Measurements from ENCODE around the gene CELA2A.
"Not testable (repeated sequence)": the region's sequence is repeated elsewhere in the genome, so short reads cannot be mapped to it uniquely, and the experiment has no call there.

The CELA2A gene

DNA sequence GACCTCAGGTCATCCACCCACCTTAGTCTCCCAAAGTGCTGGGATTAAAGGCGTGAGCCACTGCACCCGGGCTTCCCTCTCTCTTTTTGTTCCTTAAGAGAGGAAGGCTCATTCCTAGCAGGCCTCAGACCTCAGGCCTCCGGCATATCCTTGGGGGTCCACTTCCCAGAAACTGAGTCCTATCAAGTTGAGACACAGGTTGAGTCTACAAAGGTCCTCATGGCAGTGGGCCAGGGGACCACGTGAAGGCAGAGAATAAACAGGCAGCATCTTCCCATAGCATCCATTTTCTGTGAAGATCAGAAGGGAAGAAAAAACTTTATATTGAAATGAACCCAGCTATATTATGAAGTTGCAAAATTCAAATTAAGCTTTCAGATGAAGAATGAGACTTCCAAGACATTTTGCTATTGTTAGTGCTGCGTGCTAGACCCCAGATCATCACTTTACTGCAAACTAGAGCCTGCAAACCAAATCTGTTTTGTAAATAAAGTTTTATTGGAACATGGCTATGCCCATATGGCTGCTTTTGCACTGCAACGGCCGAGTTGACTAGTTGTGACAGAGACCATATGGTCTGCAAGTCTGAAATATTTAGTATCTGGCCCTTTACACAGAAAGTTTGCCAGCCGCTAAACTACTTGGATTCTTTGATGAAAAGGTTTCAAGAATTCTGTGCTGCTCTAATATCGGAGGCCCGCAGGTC lies 3.5 kb upstream of the CELA2A start:
- Histone ChIP-seq H3K9ac (ENCODE audit: low read depth in 1 of 2, low read length in 2 of 2) (no peak overlapping the region), H3K4me1 (ENCODE audit: control insufficient read depth in 1 of 2, insufficient read depth in 2 of 2, low read length in 2 of 2) (no peaks in the 10 kb centered on the region), H3K4me3 (ENCODE audit: low read depth in 1 of 2, low read length in 2 of 2) (no peak overlapping the region), H3K27ac (ENCODE audit: low read depth, low read length) (no peak overlapping the region), H3K36me3 (ENCODE audit: control insufficient read depth in 1 of 2, insufficient read depth in 2 of 2, low read length in 2 of 2) (no peaks in the 10 kb centered on the region), H3K9me3 (ENCODE audit: control insufficient read depth in 1 of 2, low read length in 2 of 2) (no peaks in the 10 kb centered on the region), H3K27me3 (ENCODE audit: control insufficient read depth in 1 of 2, insufficient read depth in 2 of 2, low read length in 2 of 2) (no peaks in the 10 kb centered on the region)

DNA sequence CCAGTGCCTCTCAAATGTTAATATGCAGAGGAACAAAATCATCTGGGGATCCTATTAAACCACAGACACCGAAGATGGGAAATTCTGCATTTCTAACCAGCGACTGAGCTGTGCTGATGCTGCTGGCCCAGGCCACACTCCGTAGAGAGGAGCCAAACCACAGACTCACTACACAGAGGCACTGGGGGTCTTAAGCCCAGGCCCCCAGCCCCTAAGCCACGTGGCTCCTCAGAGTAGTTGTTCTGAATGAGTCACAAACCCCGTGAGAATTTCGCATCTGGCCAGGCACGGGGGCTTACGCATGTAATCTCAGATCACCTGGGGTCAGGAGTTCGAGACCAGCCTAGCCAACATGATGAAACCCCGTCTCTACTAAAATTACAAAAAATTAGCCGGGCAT lies 2.8 kb upstream of the CELA2A start:
- Histone ChIP-seq H3K4me1 (ENCODE audit: control insufficient read depth in 1 of 2, insufficient read depth in 2 of 2, low read length in 2 of 2) (no peaks in the 10 kb centered on the region), H3K9ac (ENCODE audit: low read depth in 1 of 2, low read length in 2 of 2) (no peak overlapping the region), H3K4me3 (ENCODE audit: low read depth in 1 of 2, low read length in 2 of 2) (no peak overlapping the region), H3K27ac (ENCODE audit: low read depth, low read length) (no peak overlapping the region), H3K9me3 (ENCODE audit: control insufficient read depth in 1 of 2, low read length in 2 of 2) (no peaks in the 10 kb centered on the region), H3K36me3 (ENCODE audit: control insufficient read depth in 1 of 2, insufficient read depth in 2 of 2, low read length in 2 of 2) (no peaks in the 10 kb centered on the region), H3K27me3 (ENCODE audit: control insufficient read depth in 1 of 2, insufficient read depth in 2 of 2, low read length in 2 of 2) (no peaks in the 10 kb centered on the region)

DNA sequence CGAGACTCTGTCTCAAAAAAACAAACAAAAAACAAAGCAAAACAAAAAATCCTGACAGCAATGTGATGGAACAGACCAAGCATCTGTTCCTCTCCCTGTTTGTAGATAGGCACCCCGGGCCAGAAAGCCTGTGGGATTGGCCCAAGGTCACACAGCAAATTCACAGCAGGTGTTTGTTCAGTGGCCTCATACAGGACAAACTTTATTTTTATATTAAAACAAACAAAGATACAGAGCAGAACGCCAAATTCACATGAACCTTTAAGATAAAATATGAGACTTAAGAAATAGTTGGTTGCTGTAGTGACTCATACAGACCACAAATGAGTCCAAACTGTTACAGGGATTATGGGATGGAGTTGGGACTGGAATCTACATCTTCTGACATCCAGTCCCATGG lies 2.3 kb upstream of the CELA2A start:
- Histone ChIP-seq H3K9me3 (ENCODE audit: control insufficient read depth in 1 of 2, low read length in 2 of 2) (no peaks in the 10 kb centered on the region), H3K27me3 (ENCODE audit: control insufficient read depth in 1 of 2, insufficient read depth in 2 of 2, low read length in 2 of 2) (no peaks in the 10 kb centered on the region), H3K4me1 (ENCODE audit: control insufficient read depth in 1 of 2, insufficient read depth in 2 of 2, low read length in 2 of 2) (no peaks in the 10 kb centered on the region), H3K27ac (ENCODE audit: low read depth, low read length) (no peak overlapping the region), H3K4me3 (ENCODE audit: low read depth in 1 of 2, low read length in 2 of 2) (no peak overlapping the region), H3K9ac (ENCODE audit: low read depth in 1 of 2, low read length in 2 of 2) (no peak overlapping the region), H3K36me3 (ENCODE audit: control insufficient read depth in 1 of 2, insufficient read depth in 2 of 2, low read length in 2 of 2) (no peaks in the 10 kb centered on the region)

DNA sequence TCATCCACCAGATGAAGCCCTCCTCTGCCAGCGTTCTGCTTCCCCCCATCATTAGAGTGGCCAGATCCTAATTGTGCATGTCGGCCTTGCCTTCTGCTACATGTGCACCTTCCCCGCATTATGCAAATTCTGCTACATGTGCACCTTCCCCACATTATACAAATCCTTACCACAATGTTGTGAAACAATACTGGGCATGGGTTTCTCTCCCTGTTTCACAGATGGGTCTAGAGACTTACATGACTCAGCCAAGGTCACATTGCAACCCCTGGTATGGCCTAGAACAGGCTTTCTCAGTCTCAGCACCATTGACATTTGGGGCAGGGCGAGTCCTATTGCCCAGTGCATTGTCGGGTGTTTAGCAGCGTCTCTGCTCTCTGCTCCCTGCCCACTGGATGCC lies 1.0 kb upstream of the CELA2A start:
- H3K27me3 ChIP-seq (ENCODE audit: control insufficient read depth in 1 of 2, insufficient read depth in 2 of 2, low read length in 2 of 2), result no peaks in the 10 kb centered on the region
- no peak overlapping the region for H3K27ac ChIP-seq (ENCODE audit: low read depth, low read length)
- no peaks in the 10 kb centered on the region for H3K4me1 ChIP-seq (ENCODE audit: control insufficient read depth in 1 of 2, insufficient read depth in 2 of 2, low read length in 2 of 2)
- H3K9ac ChIP-seq (ENCODE audit: low read depth in 1 of 2, low read length in 2 of 2), result no peak overlapping the region
- no peak overlapping the region for H3K4me3 ChIP-seq (ENCODE audit: low read depth in 1 of 2, low read length in 2 of 2)
- H3K9me3 ChIP-seq (ENCODE audit: control insufficient read depth in 1 of 2, low read length in 2 of 2), result no peaks in the 10 kb centered on the region
- no peaks in the 10 kb centered on the region for H3K36me3 ChIP-seq (ENCODE audit: control insufficient read depth in 1 of 2, insufficient read depth in 2 of 2, low read length in 2 of 2)

DNA sequence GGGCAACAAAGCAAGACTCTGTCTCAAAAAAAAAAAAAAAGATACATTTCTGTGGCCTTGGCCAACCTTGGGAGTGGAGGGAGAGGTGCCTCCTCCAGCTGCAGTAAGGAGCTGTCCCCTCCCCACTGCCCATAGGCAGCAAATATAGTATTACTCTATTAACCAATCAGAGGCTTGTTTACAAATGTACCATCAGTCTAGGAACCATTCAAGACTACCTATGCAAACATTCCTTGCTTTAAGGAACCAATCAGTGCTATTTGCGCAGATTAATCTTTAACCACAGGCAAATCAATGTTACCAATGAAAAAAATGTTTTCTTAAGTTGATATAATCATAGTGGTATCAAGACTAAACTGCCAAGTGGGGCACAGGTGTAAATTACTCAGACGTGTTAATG lies 1.1 kb downstream of the CELA2A start:
- no peaks in the 10 kb centered on the region for H3K27me3 ChIP-seq (ENCODE audit: control insufficient read depth in 1 of 2, insufficient read depth in 2 of 2, low read length in 2 of 2)
- no peaks in the 10 kb centered on the region for H3K4me1 ChIP-seq (ENCODE audit: control insufficient read depth in 1 of 2, insufficient read depth in 2 of 2, low read length in 2 of 2)
- no peak overlapping the region for H3K4me3 ChIP-seq (ENCODE audit: low read depth in 1 of 2, low read length in 2 of 2)
- no peak overlapping the region for H3K27ac ChIP-seq (ENCODE audit: low read depth, low read length)
- H3K9ac ChIP-seq (ENCODE audit: low read depth in 1 of 2, low read length in 2 of 2), result no peak overlapping the region
- no peaks in the 10 kb centered on the region for H3K36me3 ChIP-seq (ENCODE audit: control insufficient read depth in 1 of 2, insufficient read depth in 2 of 2, low read length in 2 of 2)
- no peaks in the 10 kb centered on the region for H3K9me3 ChIP-seq (ENCODE audit: control insufficient read depth in 1 of 2, low read length in 2 of 2)

DNA sequence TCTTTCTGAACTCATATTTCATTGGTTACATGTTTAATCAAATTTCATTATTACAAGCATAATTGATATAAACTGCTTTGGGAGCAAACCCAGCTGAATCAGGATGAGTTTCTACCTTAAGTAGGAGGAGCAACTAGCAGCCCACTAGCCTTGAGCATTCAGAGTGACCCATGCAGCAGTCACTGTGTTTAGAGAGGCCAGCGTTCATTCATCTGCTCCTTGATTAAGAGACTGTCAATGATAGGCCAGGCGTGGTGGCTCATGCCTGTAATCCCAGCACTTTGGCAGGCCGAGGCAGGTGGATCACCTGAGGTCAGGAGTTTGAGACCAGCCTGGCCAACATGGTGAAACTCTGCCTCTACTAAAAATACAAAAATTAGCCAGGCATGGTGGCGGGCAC lies 1.9 kb downstream of the CELA2A start:
- not testable (repeated sequence) for H3K9me3 ChIP-seq (ENCODE audit: control insufficient read depth in 1 of 2, low read length in 2 of 2); H3K36me3 ChIP-seq (ENCODE audit: control insufficient read depth in 1 of 2, insufficient read depth in 2 of 2, low read length in 2 of 2); H3K4me1 ChIP-seq (ENCODE audit: control insufficient read depth in 1 of 2, insufficient read depth in 2 of 2, low read length in 2 of 2); H3K27ac ChIP-seq (ENCODE audit: low read depth, low read length); H3K4me3 ChIP-seq (ENCODE audit: low read depth in 1 of 2, low read length in 2 of 2); H3K27me3 ChIP-seq (ENCODE audit: control insufficient read depth in 1 of 2, insufficient read depth in 2 of 2, low read length in 2 of 2); H3K9ac ChIP-seq (ENCODE audit: low read depth in 1 of 2, low read length in 2 of 2)

DNA sequence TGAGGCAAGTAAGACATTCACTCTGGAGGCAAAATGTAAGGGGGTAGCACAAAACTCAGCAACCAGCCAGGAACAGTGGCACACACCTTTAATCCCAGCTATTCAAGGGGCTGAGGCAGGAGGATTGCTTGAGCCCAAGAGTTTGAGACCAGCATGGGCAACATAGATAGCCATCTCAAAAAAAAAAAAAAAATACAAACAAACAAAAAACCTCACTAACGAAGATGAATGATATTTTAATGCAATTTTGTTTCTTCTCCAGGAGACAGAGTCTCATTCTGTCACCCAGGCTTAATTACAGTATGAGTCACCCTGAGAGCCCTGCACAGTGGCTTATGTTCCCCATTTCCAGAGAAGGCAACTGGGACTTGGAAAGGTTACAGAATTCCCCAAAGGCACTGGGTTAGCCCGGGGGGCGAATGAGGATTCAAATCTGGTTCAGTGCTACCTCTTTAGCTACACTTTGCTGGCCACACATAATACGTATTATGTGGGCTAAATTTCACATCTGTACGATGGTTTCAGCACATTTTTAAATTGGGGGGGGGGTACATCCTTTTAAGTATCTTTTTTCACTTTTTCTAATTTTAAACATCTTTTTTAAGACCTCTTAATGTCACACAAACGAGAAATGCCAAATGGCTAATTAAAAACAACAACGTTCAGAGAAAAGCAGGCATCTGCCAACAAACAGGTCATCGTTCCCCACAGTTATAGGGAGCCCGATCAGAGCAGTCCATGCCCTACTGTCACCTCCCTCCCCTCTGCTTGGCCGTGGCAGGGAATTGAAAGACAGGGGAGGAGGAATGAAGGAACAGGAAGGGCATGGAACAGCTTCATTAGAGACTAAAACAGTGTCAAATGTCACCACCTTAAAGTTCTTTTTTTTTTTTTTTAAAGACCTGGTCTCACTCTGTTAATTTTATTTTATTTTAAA lies 3.5 kb downstream of the CELA2A start:
- no peaks in the 10 kb centered on the region for H3K4me1 ChIP-seq (ENCODE audit: control insufficient read depth in 1 of 2, insufficient read depth in 2 of 2, low read length in 2 of 2)
- H3K9ac ChIP-seq (ENCODE audit: low read depth in 1 of 2, low read length in 2 of 2), result no peak overlapping the region
- no peaks in the 10 kb centered on the region for H3K27me3 ChIP-seq (ENCODE audit: control insufficient read depth in 1 of 2, insufficient read depth in 2 of 2, low read length in 2 of 2)
- no peak overlapping the region for H3K27ac ChIP-seq (ENCODE audit: low read depth, low read length)
- H3K9me3 ChIP-seq (ENCODE audit: control insufficient read depth in 1 of 2, low read length in 2 of 2), result no peaks in the 10 kb centered on the region
- no peaks in the 10 kb centered on the region for H3K36me3 ChIP-seq (ENCODE audit: control insufficient read depth in 1 of 2, insufficient read depth in 2 of 2, low read length in 2 of 2)
- no peak overlapping the region for H3K4me3 ChIP-seq (ENCODE audit: low read depth in 1 of 2, low read length in 2 of 2)

DNA sequence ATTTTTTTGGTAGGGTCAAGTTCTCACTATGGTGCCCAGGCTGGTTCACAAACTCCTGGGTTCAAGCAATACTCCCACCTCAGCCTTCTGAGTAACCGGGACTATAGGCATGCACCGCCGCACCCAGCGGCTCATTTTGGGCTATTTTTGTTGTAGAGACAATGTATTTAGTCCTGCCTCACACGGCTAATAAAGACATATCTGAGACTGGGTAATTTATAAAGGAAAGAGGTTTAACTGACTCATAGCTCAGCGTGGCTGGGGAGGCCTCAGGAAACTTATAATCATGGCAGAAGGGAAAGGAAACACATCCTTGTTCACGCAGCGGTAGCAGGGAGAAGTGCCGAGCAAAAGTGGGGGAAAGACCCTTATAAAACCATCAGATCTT lies 4.2 kb downstream of the CELA2A start:
- H3K27ac ChIP-seq (ENCODE audit: low read depth, low read length), result no peak overlapping the region
- no peak overlapping the region for H3K4me3 ChIP-seq (ENCODE audit: low read depth in 1 of 2, low read length in 2 of 2)
- H3K9me3 ChIP-seq (ENCODE audit: control insufficient read depth in 1 of 2, low read length in 2 of 2), result no peaks in the 10 kb centered on the region
- H3K27me3 ChIP-seq (ENCODE audit: control insufficient read depth in 1 of 2, insufficient read depth in 2 of 2, low read length in 2 of 2), result no peaks in the 10 kb centered on the region
- H3K4me1 ChIP-seq (ENCODE audit: control insufficient read depth in 1 of 2, insufficient read depth in 2 of 2, low read length in 2 of 2), result no peaks in the 10 kb centered on the region
- H3K9ac ChIP-seq (ENCODE audit: low read depth in 1 of 2, low read length in 2 of 2), result no peak overlapping the region
- H3K36me3 ChIP-seq (ENCODE audit: control insufficient read depth in 1 of 2, insufficient read depth in 2 of 2, low read length in 2 of 2), result no peaks in the 10 kb centered on the region

DNA sequence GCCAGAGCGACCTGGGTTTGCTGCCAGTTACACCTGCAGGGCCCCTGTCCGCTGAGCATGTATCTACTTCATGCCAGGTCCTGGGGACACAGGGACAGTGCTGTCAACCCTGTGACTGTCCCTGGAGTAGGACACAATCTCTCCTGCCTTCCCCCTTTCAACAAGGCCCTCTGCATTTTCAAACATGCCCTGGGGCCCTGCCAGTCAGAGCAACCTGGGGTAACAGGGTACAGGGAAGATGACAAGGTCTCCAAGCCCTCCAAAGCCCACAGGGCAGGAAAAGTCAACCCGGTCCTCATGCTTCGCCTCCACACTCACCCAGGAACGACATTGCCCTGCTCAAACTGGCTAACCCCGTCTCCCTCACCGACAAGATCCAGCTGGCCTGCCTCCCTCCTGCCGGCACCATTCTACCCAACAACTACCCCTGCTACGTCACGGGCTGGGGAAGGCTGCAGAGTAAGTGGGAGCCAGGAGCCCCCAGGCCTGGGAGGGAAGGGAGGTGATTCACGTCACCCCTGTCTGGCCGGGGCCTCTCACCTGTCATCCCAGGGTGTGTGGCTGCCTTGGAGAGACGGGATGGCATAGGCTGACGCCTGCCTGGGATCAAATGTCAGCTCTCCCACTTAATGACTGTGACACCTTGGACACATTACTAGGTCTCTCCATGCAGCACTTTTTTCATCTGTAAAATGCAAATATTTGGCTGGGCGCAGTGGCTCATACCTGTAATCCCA lies 6.7 kb downstream of the CELA2A start:
- H3K27ac ChIP-seq (ENCODE audit: low read depth, low read length); H3K9ac ChIP-seq (ENCODE audit: low read depth in 1 of 2, low read length in 2 of 2); H3K4me3 ChIP-seq (ENCODE audit: low read depth in 1 of 2, low read length in 2 of 2); H3K36me3 ChIP-seq (ENCODE audit: control insufficient read depth in 1 of 2, insufficient read depth in 2 of 2, low read length in 2 of 2); H3K9me3 ChIP-seq (ENCODE audit: control insufficient read depth in 1 of 2, low read length in 2 of 2); H3K27me3 ChIP-seq (ENCODE audit: control insufficient read depth in 1 of 2, insufficient read depth in 2 of 2, low read length in 2 of 2); H3K4me1 ChIP-seq (ENCODE audit: control insufficient read depth in 1 of 2, insufficient read depth in 2 of 2, low read length in 2 of 2): not testable (repeated sequence)

DNA sequence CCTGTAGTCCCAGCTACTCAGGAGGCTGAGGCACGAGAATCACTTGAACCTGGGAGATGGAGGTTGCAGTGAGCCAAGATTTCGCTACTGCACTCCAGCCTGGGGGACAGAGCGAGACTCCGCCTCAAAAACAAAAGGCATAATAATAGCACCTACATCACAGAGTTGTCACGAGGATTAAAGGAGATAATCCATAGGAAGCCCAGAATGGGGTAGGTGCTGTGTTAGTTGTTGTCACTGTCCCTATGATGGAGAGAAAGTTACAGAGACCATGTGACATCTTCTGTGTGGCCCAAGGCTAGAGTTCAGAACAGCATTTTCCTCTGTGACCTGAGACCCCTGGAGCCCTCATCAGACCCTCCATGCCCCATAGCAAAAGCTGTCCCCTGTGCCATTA lies 7.4 kb downstream of the CELA2A start:
- H3K36me3 ChIP-seq (ENCODE audit: control insufficient read depth in 1 of 2, insufficient read depth in 2 of 2, low read length in 2 of 2), result not testable (repeated sequence)

More for the DNA sequence above, 7.4 kb downstream of the CELA2A start:
- not testable (repeated sequence) for H3K4me3 ChIP-seq (ENCODE audit: low read depth in 1 of 2, low read length in 2 of 2); H3K4me1 ChIP-seq (ENCODE audit: control insufficient read depth in 1 of 2, insufficient read depth in 2 of 2, low read length in 2 of 2); H3K27me3 ChIP-seq (ENCODE audit: control insufficient read depth in 1 of 2, insufficient read depth in 2 of 2, low read length in 2 of 2); H3K27ac ChIP-seq (ENCODE audit: low read depth, low read length); H3K9ac ChIP-seq (ENCODE audit: low read depth in 1 of 2, low read length in 2 of 2); H3K9me3 ChIP-seq (ENCODE audit: control insufficient read depth in 1 of 2, low read length in 2 of 2)
